ENCODE measurements around the gene STK32C. TPM values are rescaled to one million over a fixed set of nuclear protein-coding genes. Genes with fewer than 3 reads are reported as not detected.

STK32C gene
- total RNA-seq, 1 donor from 2014 or later: 4.7 TPM

DNA sequence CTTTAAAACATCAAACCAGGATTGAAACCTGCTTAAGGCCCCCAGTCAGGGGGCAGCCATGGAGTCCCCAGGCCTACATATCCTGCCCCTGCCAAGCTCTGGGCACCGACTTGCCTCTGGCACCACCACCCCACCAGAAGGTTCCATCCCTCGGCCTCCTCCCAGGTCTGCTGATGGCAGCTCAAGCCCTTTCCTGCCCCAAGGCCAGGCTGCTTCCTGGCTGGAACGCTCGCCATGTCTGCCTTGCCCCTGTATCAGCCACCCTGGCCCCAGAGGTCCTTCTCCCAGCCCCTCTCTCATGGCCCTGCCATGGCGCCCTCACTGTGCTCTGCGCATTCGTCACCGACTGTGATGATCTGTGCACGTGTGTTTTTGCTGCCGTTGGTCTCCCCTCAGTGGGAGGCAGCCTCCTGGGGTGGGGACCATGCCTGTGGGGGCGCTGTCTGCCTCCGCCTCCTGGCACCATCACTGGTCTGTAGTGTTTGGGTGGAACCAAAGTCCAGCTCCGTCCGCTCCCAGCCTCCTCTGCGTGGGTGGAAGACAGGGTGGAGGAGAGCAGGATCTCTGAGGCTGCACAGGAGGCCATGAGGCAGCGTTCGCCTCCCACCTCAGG, 117.8 kb downstream of the STK32C start:
- intact Hi-C loops (cut with DNase I): loop anchor here (5.0 kb wide), 1 partner anchor 737 kb away; no protein-coding TSS in a partner anchor
- H3K9me3 ChIP-seq: no peaks in the 10 kb centered on the region
- H3K4me3 ChIP-seq: no peak overlapping the region
- peaks cover 7% of the 10 kb centered on the region for H3K27me3 ChIP-seq
- H3K27ac ChIP-seq: no peak overlapping the region
- DNase-seq (ENCODE audit: extremely low spot score in 2 of 2): no peak
- TF ChIP-seq, protein P1, sequence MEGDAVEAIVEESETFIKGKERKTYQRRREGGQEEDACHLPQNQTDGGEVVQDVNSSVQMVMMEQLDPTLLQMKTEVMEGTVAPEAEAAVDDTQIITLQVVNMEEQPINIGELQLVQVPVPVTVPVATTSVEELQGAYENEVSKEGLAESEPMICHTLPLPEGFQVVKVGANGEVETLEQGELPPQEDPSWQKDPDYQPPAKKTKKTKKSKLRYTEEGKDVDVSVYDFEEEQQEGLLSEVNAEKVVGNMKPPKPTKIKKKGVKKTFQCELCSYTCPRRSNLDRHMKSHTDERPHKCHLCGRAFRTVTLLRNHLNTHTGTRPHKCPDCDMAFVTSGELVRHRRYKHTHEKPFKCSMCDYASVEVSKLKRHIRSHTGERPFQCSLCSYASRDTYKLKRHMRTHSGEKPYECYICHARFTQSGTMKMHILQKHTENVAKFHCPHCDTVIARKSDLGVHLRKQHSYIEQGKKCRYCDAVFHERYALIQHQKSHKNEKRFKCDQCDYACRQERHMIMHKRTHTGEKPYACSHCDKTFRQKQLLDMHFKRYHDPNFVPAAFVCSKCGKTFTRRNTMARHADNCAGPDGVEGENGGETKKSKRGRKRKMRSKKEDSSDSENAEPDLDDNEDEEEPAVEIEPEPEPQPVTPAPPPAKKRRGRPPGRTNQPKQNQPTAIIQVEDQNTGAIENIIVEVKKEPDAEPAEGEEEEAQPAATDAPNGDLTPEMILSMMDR (IDR thresholded peaks at IDR 0.05): no peak
- no peak for TF ChIP-seq POLR2A (IDR thresholded peaks at IDR 0.05)
- TF ChIP-seq POLR2AphosphoS5 (IDR thresholded peaks at IDR 0.05; ENCODE audit: insufficient read depth in 1 of 2, low read depth in 1 of 2): no peak
- no peaks in the 10 kb centered on the region for H3K36me3 ChIP-seq
- H3K4me1 ChIP-seq: peaks cover 21% of the 10 kb centered on the region

DNA sequence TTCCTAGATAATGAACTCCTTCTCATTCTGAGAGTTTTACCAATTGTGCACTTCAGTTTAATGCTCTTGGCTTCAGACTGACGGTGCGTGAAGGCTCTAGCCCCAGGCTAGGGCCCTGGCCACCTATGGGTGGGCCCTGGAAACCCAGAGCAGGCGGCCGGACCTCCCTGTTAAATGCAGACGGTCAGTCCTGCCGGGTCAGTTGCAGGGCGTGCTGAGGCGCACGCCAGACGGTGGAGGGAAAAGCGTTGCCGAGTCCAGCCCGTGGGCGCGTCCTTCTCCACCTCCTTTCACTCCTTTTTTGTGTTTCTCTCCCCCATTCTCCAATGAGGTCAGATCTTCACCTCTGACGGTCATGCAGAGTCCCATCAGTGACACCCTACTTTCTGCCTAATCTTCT, 118.7 kb downstream of the STK32C start:
- Histone ChIP-seq H3K9me3 (no peaks in the 10 kb centered on the region), H3K27ac (no peak overlapping the region), H3K36me3 (no peaks in the 10 kb centered on the region), H3K4me1 (peaks cover 21% of the 10 kb centered on the region), H3K4me3 (no peak overlapping the region), H3K27me3 (peaks cover 7% of the 10 kb centered on the region)
- TF ChIP-seq, protein P1 (IDR thresholded peaks at IDR 0.05): no peak
- no peak for TF ChIP-seq POLR2AphosphoS5 (IDR thresholded peaks at IDR 0.05; ENCODE audit: insufficient read depth in 1 of 2, low read depth in 1 of 2)
- no peak for TF ChIP-seq POLR2A (IDR thresholded peaks at IDR 0.05)
- no peak for DNase-seq (ENCODE audit: extremely low spot score in 2 of 2)
- intact Hi-C loops (cut with DNase I): loop anchor here (5.0 kb wide), 1 partner anchor 738 kb away; no protein-coding TSS in a partner anchor

DNA sequence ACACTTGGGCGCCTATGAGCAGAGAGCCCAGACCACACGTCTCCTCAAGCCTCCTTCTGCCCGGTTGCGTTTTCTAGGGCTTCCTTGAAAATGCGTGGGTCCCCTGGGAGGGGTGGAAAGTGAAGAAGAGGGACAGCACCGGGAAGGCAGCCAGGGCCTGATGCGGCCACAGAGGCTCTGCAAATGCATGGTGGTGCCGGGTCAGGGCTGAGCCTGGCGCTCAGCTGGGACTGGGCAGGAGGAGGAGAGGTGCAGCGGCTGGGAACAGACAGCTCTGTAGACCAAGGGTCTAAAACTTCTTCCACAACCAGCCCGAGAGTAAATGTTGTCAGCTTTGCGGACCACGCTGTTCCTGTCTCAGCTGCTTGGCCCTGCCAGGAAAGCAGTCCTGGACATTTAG, 119.4 kb downstream of the STK32C start:
- Histone ChIP-seq H3K27ac (no peak overlapping the region), H3K36me3 (no peaks in the 10 kb centered on the region), H3K27me3 (peaks cover 7% of the 10 kb centered on the region), H3K4me1 (peaks cover 21% of the 10 kb centered on the region), H3K4me3 (no peak overlapping the region), H3K9me3 (no peaks in the 10 kb centered on the region)
- intact Hi-C loops (cut with DNase I): loop anchor here (5.0 kb wide), 1 partner anchor 739 kb away; no protein-coding TSS in a partner anchor
- DNase-seq (ENCODE audit: extremely low spot score in 2 of 2): no peak
- TF ChIP-seq POLR2AphosphoS5 (IDR thresholded peaks at IDR 0.05; ENCODE audit: insufficient read depth in 1 of 2, low read depth in 1 of 2): no peak
- TF ChIP-seq, protein P1 (IDR thresholded peaks at IDR 0.05): no peak

DNA sequence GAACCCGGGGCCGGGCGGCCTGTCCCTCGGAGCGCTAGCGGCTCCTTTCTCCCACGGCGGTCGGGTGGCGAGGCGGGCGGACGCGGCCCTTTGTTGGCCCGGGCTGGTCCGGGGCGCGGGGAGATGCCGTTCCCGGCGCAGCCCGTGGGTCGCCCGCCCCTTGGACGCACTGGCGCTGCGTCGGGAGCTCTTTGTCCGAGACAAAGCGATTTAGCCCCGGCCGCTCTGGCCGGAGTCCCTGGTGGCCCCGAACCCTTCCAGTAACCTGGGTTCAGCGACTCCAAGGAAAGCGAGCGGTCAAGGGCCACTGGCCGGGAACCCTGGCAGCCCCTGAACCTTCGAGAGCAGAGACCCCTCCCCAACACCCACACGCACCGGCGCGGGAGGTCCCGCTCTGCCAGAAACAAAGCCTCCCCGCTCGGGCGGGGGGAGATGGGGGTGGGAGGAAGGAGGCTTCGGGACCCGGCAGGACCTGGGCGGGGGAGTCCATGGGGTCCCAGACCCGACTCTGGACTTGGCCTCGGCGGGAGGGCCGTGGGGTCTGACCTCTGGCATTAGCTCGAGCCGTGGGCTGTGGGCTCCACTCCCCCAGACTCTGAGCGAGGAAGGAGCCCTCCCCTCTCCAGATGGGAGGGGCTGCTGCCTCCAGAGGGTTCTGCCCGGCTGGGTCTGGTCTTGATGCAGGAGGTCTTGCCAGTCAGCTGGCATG, 120.2 kb downstream of the STK32C start:
- Histone ChIP-seq H3K27me3 (peaks cover 7% of the 10 kb centered on the region), H3K4me3 (peak overlapping the region; percentile 26 to 54), H3K4me1 (peaks cover 21% of the 10 kb centered on the region), H3K9me3 (no peaks in the 10 kb centered on the region), H3K36me3 (no peaks in the 10 kb centered on the region), H3K27ac (no peak overlapping the region)
- DNase-seq (ENCODE audit: extremely low spot score in 2 of 2): no peak
- intact Hi-C loops (cut with DNase I): loop anchor here (5.0 kb wide), 1 partner anchor 740 kb away; no protein-coding TSS in a partner anchor
- TF ChIP-seq, protein P1 (IDR thresholded peaks at IDR 0.05): no peak
- TF ChIP-seq POLR2AphosphoS5 (IDR thresholded peaks at IDR 0.05; ENCODE audit: insufficient read depth in 1 of 2, low read depth in 1 of 2) (no peak), POLR2A (IDR thresholded peaks at IDR 0.05) (no peak)
